HCT116 (cell line): ENCODE measurements around the gene CMC2. TPM values are rescaled to one million over a fixed set of nuclear protein-coding genes. Genes with fewer than 3 reads are reported as not detected.

Source experiments
- ATAC-seq: fragments of 200-7000 bp; cut with Tn5 transposase; 2 replicates; pipeline ENCODE4 v1.9.1; 2020; ENCODE audit warnings: mild to moderate bottlenecking, moderate library complexity
- BruUV-seq: library from RNA; stranded (reverse); fragments of 400-500 nt; replicated peaks from 2 replicates; lab custom pipeline; 2021; lab: Mats Ljungman, UMichigan
- CTCF ChIA-PET: fragments of 300-600 bp; sonication (Branson Sonifier 250); formaldehyde crosslinking; loops from one replicate; lab custom pipeline; 2021; ENCODE audit warnings: antibody characterized with exemption; lab: Charles Lee
- POLR2A ChIA-PET: fragments of 300-600, 350-600 bp; sonication (Branson Sonifier 250); formaldehyde crosslinking; loops from one replicate; lab custom pipeline; 2021; ENCODE audit warnings: antibody characterized with exemption; lab: Charles Lee
- RAD21 ChIA-PET, 2 experiments: fragments of 300-600 bp; sonication (Branson Sonifier 250); formaldehyde crosslinking; loops; one replicate each; lab custom pipeline; 2023; ENCODE audit warnings: low total read pairs in 2 of 2; ENCODE audit not compliant: uncharacterized antibody in 2 of 2, unreplicated experiment in 2 of 2, low non-redundant PET in 1 of 2; lab: Charles Lee
- DNase-seq: peaks from one replicate; pipeline ENCODE4 v3.0.0-alpha.2; 2010; ENCODE audit warnings: low read depth, low spot score
- H2AFZ ChIP-seq: fragments of 200-600 bp; shearing (Covaris generic), sonication (generic); 2 replicates; pipeline ENCODE4 v1.6.1; 2017; ENCODE audit warnings: low read depth, mixed run types, mixed read lengths, antibody characterized with exemption, low read length; ENCODE audit not compliant: poor library complexity, severe bottlenecking
- H3K27ac ChIP-seq: 2 replicates; pipeline ENCODE4 v1.5.1; 2012; ENCODE audit warnings: low read depth, low read length
- H3K27me3 ChIP-seq: fragments of 200-600 bp; sonication (generic); 2 replicates; pipeline ENCODE4 v1.6.1; 2016; ENCODE audit warnings: mixed run types, low read length, mixed read lengths; ENCODE audit not compliant: insufficient read depth
- H3K36me3 ChIP-seq, 2 experiments: fragments of 200-500 bp in 1 of 2; fragments of 200-600 bp in 1 of 2; sonication (Bioruptor generic) in 1 of 2; sonication (generic) in 1 of 2; 2 replicates each; pipeline versions ENCODE4 v1.5.1 to v1.6.1; 2014 to 2016; ENCODE audit warnings: low read length in 2 of 2, inconsistent platforms in 1 of 2, mixed read lengths in 1 of 2, mixed run types in 1 of 2; ENCODE audit not compliant: insufficient read depth in 2 of 2, control insufficient read depth in 1 of 2
- H3K4me1 ChIP-seq, 2 experiments: fragments of 200-600 bp in 1 of 2; sonication (generic) in 1 of 2; 2 replicates each; pipeline versions ENCODE4 v1.5.1 to v1.6.1; 2012 to 2017; ENCODE audit warnings: low read length in 2 of 2, inconsistent platforms in 1 of 2, mild to moderate bottlenecking in 1 of 2, mixed read lengths in 1 of 2, mixed run types in 1 of 2, moderate library complexity in 1 of 2; ENCODE audit not compliant: insufficient read depth in 2 of 2, control insufficient read depth in 1 of 2
- H3K4me2 ChIP-seq: fragments of 200-600 bp; sonication (generic); 2 replicates; pipeline ENCODE4 v1.6.1; 2017; ENCODE audit warnings: mixed run types, low read length, mixed read lengths
- H3K4me3 ChIP-seq, 2 experiments: fragments of 200-600 bp in 1 of 2; sonication (generic) in 1 of 2; replicated peaks in 1 of 2; 2 replicates each; pipeline ENCODE4 v1.5.1; 2011 to 2016; ENCODE audit warnings: low read length in 2 of 2, control low read depth in 1 of 2, low read depth in 1 of 2, mild to moderate bottlenecking in 1 of 2, mixed read lengths in 1 of 2, mixed run types in 1 of 2
- H3K79me2 ChIP-seq: fragments of 200-600 bp; sonication (generic); 2 replicates; pipeline ENCODE4 v1.6.1; 2017; ENCODE audit warnings: mild to moderate bottlenecking, mixed run types, low read length, moderate library complexity, mixed read lengths; ENCODE audit not compliant: insufficient read depth
- H3K9ac ChIP-seq: fragments of 200-600 bp; sonication (generic); 2 replicates; pipeline ENCODE4 v1.6.1; 2016; ENCODE audit warnings: low read length, mixed read lengths
- H3K9me2 ChIP-seq: fragments of 200-600 bp; sonication (generic), shearing (Covaris generic); 2 replicates; pipeline ENCODE4 v1.6.1; 2017; ENCODE audit warnings: mixed run types, mild to moderate bottlenecking, moderate library complexity; ENCODE audit not compliant: insufficient read depth
- H3K9me3 ChIP-seq, 2 experiments: fragments of 200-500 bp in 1 of 2; fragments of 200-600 bp in 1 of 2; sonication (Bioruptor generic) in 1 of 2; sonication (generic) in 1 of 2; 2 replicates each; pipeline ENCODE4 v1.6.1; 2014 to 2017; ENCODE audit warnings: low read length in 2 of 2, mixed read lengths in 2 of 2, inconsistent platforms in 1 of 2, low read depth in 1 of 2, mild to moderate bottlenecking in 1 of 2, mixed run types in 1 of 2, moderate library complexity in 1 of 2; ENCODE audit not compliant: control insufficient read depth in 1 of 2, insufficient read depth in 1 of 2
- H4K20me1 ChIP-seq: fragments of 200-600 bp; sonication (generic), shearing (Covaris generic); 2 replicates; pipeline ENCODE4 v1.6.1; 2017; ENCODE audit warnings: mixed run types, mild to moderate bottlenecking, moderate library complexity; ENCODE audit not compliant: insufficient read depth
- ATF3 ChIP-seq: IDR thresholded peaks from 2 replicates; pipeline ENCODE4 v1.6.1; 2012
- CEBPB ChIP-seq: IDR thresholded peaks from 2 replicates; pipeline ENCODE4 v1.6.1; 2012; ENCODE audit warnings: low read depth
- CTCF ChIP-seq, 3 experiments: fragments of 200-600 bp in 1 of 3; sonication (generic) in 1 of 3; IDR thresholded peaks in 2 of 3; conservative IDR thresholded peaks in 1 of 3; 2 replicates each; pipeline ENCODE4 v1.5.1; 2012 to 2017; ENCODE audit warnings: low read depth in 2 of 3, low read length in 2 of 3, antibody characterized with exemption in 1 of 3, borderline replicate concordance in 1 of 3, control low read depth in 1 of 3, mild to moderate bottlenecking in 1 of 3, mixed read lengths in 1 of 3, mixed run types in 1 of 3, moderate library complexity in 1 of 3; ENCODE audit not compliant: insufficient read depth in 1 of 3
- ELF1 ChIP-seq: IDR thresholded peaks from 2 replicates; pipeline ENCODE4 v1.6.1; 2012; ENCODE audit warnings: low read depth, borderline replicate concordance
- POLR2A ChIP-seq: IDR thresholded peaks from 2 replicates; pipeline ENCODE4 v1.7.0; 2011; ENCODE audit warnings: borderline replicate concordance; ENCODE audit not compliant: insufficient read depth, insufficient read length; ENCODE audit errors: extremely low read depth
- RAD21 ChIP-seq: IDR thresholded peaks from 2 replicates; pipeline ENCODE4 v1.6.1; 2012; ENCODE audit warnings: low read depth, mild to moderate bottlenecking
- REST ChIP-seq: IDR thresholded peaks from 2 replicates; pipeline ENCODE4 v1.6.1; 2012; ENCODE audit warnings: low read depth
- TCF7L2 ChIP-seq: IDR thresholded peaks from 2 replicates; pipeline ENCODE4 v1.7.0; 2011; ENCODE audit warnings: borderline replicate concordance, inconsistent platforms; ENCODE audit not compliant: insufficient read depth, insufficient read length; ENCODE audit errors: extremely low read depth
- YY1 ChIP-seq: IDR thresholded peaks from 2 replicates; pipeline ENCODE4 v1.6.1; 2011; ENCODE audit warnings: low read length, low read depth, moderate library complexity, mild to moderate bottlenecking; ENCODE audit not compliant: insufficient replicate concordance; ENCODE audit errors: extremely low read depth
- ZBTB33 ChIP-seq: IDR thresholded peaks from 2 replicates; pipeline ENCODE4 v1.6.1; 2011; ENCODE audit warnings: mild to moderate bottlenecking, low read length, moderate library complexity; ENCODE audit not compliant: insufficient replicate concordance; ENCODE audit errors: extremely low read depth
- intact Hi-C: fragments of 100-400 bp; cut with micrococcal nuclease; formaldehyde crosslinking; loops from 2 replicates; pipeline ENCODE4 v1.10.0; 2022
- total RNA-seq: library from RNA; stranded (reverse); gene quantifications from one replicate; pipeline ENCODE4 v1.2.1, GENCODE V29; 2021; ENCODE audit not compliant: unreplicated experiment

CMC2 gene
- total RNA-seq, 1 experiment from 2014 or later: 119 TPM

DNA sequence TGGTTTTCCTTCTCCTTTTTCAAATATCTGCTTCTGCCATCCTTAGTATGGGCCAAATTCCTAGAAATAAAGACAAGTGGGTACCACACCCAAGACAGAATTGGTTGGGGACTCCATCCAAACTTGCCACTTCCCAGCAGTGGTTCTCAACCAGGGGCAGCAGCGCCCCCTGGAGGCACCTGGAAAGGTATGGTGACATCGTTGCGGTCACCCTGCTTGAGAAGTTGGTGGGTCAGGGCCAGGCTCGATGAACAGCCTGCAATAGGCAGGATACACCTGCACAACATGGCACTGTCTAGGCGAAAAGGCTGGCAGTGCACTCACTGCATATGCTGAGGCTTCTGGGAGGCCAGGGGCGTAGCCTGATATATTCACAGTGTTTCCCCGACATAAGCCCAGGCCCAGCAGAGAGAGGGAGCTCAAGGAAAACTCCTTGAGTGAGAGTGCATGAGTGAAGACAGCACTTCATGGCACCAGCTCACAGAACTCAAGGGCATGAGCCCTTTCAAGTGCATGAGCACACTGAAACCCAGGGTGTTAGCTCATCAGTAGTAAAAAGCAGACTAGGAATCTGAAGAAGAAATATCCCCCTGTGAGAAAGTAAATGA is 57.7 kb downstream of the CMC2 start:
- no TSS peak for BruUV-seq
- H3K4me3 ChIP-seq: no peak overlapping the region
- peaks cover 27% of the 10 kb centered on the region; the same call in 1 of the 2 replicates for H3K27me3 ChIP-seq
- ChIA-PET CTCF (interaction anchor here (0.7 to 1.7 kb wide), 6 partner anchors 9 to 55 kb away, joined by 3 to 7 read pairs (median 4); no protein-coding TSS in a partner anchor), RAD21 (no interaction called here), POLR2A (no interaction called here)
- intact Hi-C loops: no loop called here
- H3K9me2 ChIP-seq: no peaks in the 10 kb centered on the region
- DNase-seq (peak; percentile 31), ATAC-seq (peak; percentile 97)
- H3K36me3 ChIP-seq: no peaks in the 10 kb centered on the region
- no peak overlapping the region for H3K27ac ChIP-seq
- no peaks in the 10 kb centered on the region for H4K20me1 ChIP-seq
- no peak overlapping the region; the same call in 1 of the 2 replicates for H3K4me2 ChIP-seq
- no peaks in the 10 kb centered on the region for H3K79me2 ChIP-seq
- no peaks in the 10 kb centered on the region for H3K9me3 ChIP-seq
- no peaks in the 10 kb centered on the region for H3K4me1 ChIP-seq
- TF ChIP-seq TCF7L2: no peak
- peak; percentile 73 for TF ChIP-seq RAD21
- no peak for TF ChIP-seq ELF1
- TF ChIP-seq ZBTB33: no peak
- peak; percentile 65 to 99 (median 96); a peak in 5 of 6 replicates for TF ChIP-seq CTCF (IDR thresholded peaks at IDR 0.05 in 2 of 3, conservative IDR thresholded peaks at IDR 0.05 in 1 of 3; ENCODE audit: borderline replicate concordance in 1 of 3, insufficient read depth in 1 of 3, low read depth in 2 of 3, low read length in 2 of 3)
- no peak for TF ChIP-seq REST
- TF ChIP-seq YY1: no peak
- TF ChIP-seq CEBPB: 0 out of 2 replicates have a peak, but pooled peaks have one; percentile 29
- no peak for TF ChIP-seq ATF3
- no peak for TF ChIP-seq POLR2A
- no peak overlapping the region for H2AFZ ChIP-seq
- H3K9ac ChIP-seq: no peak overlapping the region
